GM23338 (cell line): Measurements from ENCODE around the gene VIPR1. TPM values are rescaled to one million over a fixed set of nuclear protein-coding genes. Genes with fewer than 3 reads are reported as not detected.

Source experiments
- ATAC-seq: fragments of 200-7000 bp; cut with Tn5 transposase; 3 replicates; pipeline ENCODE4 v1.9.1; 2020
- DNase-seq: peaks from one replicate; pipeline ENCODE4 v3.0.0-alpha.2; 2015; ENCODE audit warnings: low spot score
- H2AFZ ChIP-seq: fragments of 200-600 bp; sonication (generic); 2 replicates; pipeline ENCODE4 v1.8.0; 2016; ENCODE audit warnings: antibody characterized with exemption, mild to moderate bottlenecking, moderate library complexity
- H3F3A ChIP-seq: fragments of 200-600 bp; sonication (generic); replicated peaks from 2 replicates; pipeline ENCODE4 v1.8.0; 2017; ENCODE audit warnings: antibody characterized with exemption, mixed run types, low read depth
- H3K27ac ChIP-seq: fragments of 200-600 bp; sonication (generic); 2 replicates; pipeline ENCODE4 v1.6.1; 2016; ENCODE audit warnings: low read depth
- H3K27me3 ChIP-seq: fragments of 200-600 bp; sonication (generic); 2 replicates; pipeline ENCODE4 v1.8.0; 2016; ENCODE audit warnings: mild to moderate bottlenecking, mixed run types, moderate library complexity; ENCODE audit not compliant: insufficient read depth
- H3K36me3 ChIP-seq: fragments of 200-600 bp; sonication (generic); 2 replicates; pipeline ENCODE4 v1.8.0; 2016; ENCODE audit warnings: mild to moderate bottlenecking; ENCODE audit not compliant: insufficient read depth
- H3K4me1 ChIP-seq: fragments of 200-600 bp; sonication (generic); 2 replicates; pipeline ENCODE4 v1.8.0; 2016; ENCODE audit warnings: mild to moderate bottlenecking, moderate library complexity; ENCODE audit not compliant: insufficient read depth
- H3K4me2 ChIP-seq: fragments of 200-600 bp; sonication (generic); 2 replicates; pipeline ENCODE4 v1.7.1; 2017; ENCODE audit warnings: mixed run types
- H3K4me3 ChIP-seq: fragments of 200-600 bp; sonication (generic); 2 replicates; pipeline ENCODE4 v1.6.1; 2016; ENCODE audit warnings: mixed run types
- H3K79me2 ChIP-seq: fragments of 200-600 bp; sonication (generic); replicated peaks from 2 replicates; pipeline ENCODE4 v1.8.0; 2017; ENCODE audit warnings: mild to moderate bottlenecking; ENCODE audit not compliant: insufficient read depth
- H3K9me2 ChIP-seq: fragments of 200-600 bp; sonication (generic); 2 replicates; pipeline ENCODE4 v1.8.0; 2017; ENCODE audit not compliant: insufficient read depth
- H4K20me1 ChIP-seq: fragments of 200-600 bp; sonication (generic); replicated peaks from 2 replicates; pipeline ENCODE4 v1.8.0; 2017; ENCODE audit warnings: mild to moderate bottlenecking; ENCODE audit not compliant: insufficient read depth
- H3K27ac Mint-ChIP-seq: 2 replicates; pipeline ENCODE4 v1.8.0; 2020; ENCODE audit warnings: inconsistent platforms, mild to moderate bottlenecking, moderate library complexity, mixed read lengths
- H3K27me3 Mint-ChIP-seq: 3 replicates; pipeline ENCODE4 v1.8.0; 2022; ENCODE audit warnings: low read depth, mild to moderate bottlenecking, moderate library complexity, mixed read lengths, inconsistent platforms; ENCODE audit not compliant: insufficient read depth, poor library complexity
- H3K36me3 Mint-ChIP-seq: 3 replicates; pipeline ENCODE4 v1.8.0; 2021; ENCODE audit warnings: low read depth, mild to moderate bottlenecking, inconsistent platforms, moderate library complexity, mixed read lengths
- H3K4me1 Mint-ChIP-seq: 3 replicates; pipeline ENCODE4 v1.8.0; 2020; ENCODE audit warnings: mild to moderate bottlenecking, inconsistent platforms, mixed read lengths
- H3K4me3 Mint-ChIP-seq: 3 replicates; pipeline ENCODE4 v1.8.0; 2021; ENCODE audit warnings: moderate library complexity, mild to moderate bottlenecking, inconsistent platforms, mixed read lengths
- H3K9me3 Mint-ChIP-seq: 3 replicates; pipeline ENCODE4 v1.8.0; 2020; ENCODE audit warnings: moderate library complexity, mild to moderate bottlenecking, inconsistent platforms, mixed read lengths
- CREB1 ChIP-seq: fragments of 250-450 bp; sonication (Bioruptor Pico); IDR thresholded peaks from 2 replicates; pipeline ENCODE4 v1.5.0; 2020; ENCODE audit warnings: low read depth, mild to moderate bottlenecking, moderate library complexity
- CTCF ChIP-seq, 2 experiments: fragments of 200-600 bp in 1 of 2; sonication (generic) in 1 of 2; conservative IDR thresholded peaks; 2 replicates each; pipeline versions ENCODE4 v1.5.1 to v1.6.1; 2016 to 2017; ENCODE audit warnings: antibody characterized with exemption in 2 of 2, low read depth in 2 of 2, mild to moderate bottlenecking in 2 of 2, moderate library complexity in 1 of 2
- ETS1 ChIP-seq: IDR thresholded peaks from 2 replicates; pipeline ENCODE4 v1.6.1; 2016; ENCODE audit warnings: antibody characterized with exemption
- EZH2 ChIP-seq: fragments of 200-600 bp; sonication (generic); IDR thresholded peaks from one replicate; pipeline ENCODE4 v1.8.0; 2017; ENCODE audit warnings: antibody characterized with exemption, mild to moderate bottlenecking, low read depth; ENCODE audit not compliant: unreplicated experiment
- EZH2phosphoT487 ChIP-seq: fragments of 200-600 bp; sonication (generic); IDR thresholded peaks from one replicate; pipeline ENCODE4 v1.8.1; 2018; ENCODE audit warnings: antibody characterized with exemption; ENCODE audit not compliant: unreplicated experiment
- JUNB ChIP-seq: IDR thresholded peaks from one replicate; pipeline ENCODE4 v1.6.1; 2016; ENCODE audit warnings: antibody characterized with exemption; ENCODE audit not compliant: unreplicated experiment
- NANOG ChIP-seq: IDR thresholded peaks from 2 replicates; pipeline ENCODE4 v1.6.1; 2016; ENCODE audit warnings: antibody characterized with exemption, borderline replicate concordance
- POLR2AphosphoS5 ChIP-seq: IDR thresholded peaks from 2 replicates; pipeline ENCODE4 v1.6.1; 2016; ENCODE audit warnings: antibody characterized with exemption, low read depth
- REST ChIP-seq: IDR thresholded peaks from one replicate; pipeline ENCODE4 v1.6.1; 2018; ENCODE audit warnings: antibody characterized with exemption; ENCODE audit not compliant: unreplicated experiment
- STAT1 ChIP-seq: IDR thresholded peaks from one replicate; pipeline ENCODE4 v1.6.1; 2016; ENCODE audit warnings: antibody characterized with exemption; ENCODE audit not compliant: unreplicated experiment
- ZNF114 ChIP-seq: fragments of 250-450 bp; sonication (Bioruptor Pico); IDR thresholded peaks from 2 replicates; pipeline ENCODE4 v1.5.0; 2020; ENCODE audit warnings: mild to moderate bottlenecking, moderate library complexity
- ZNF331 ChIP-seq: fragments of 250-450 bp; sonication (Bioruptor Pico); IDR thresholded peaks from 2 replicates; pipeline ENCODE4 v1.5.0; 2020; ENCODE audit warnings: low read depth, mild to moderate bottlenecking, moderate library complexity
- ZNF462 ChIP-seq: fragments of 250-450 bp; sonication (Bioruptor Pico); IDR thresholded peaks from 2 replicates; pipeline ENCODE4 v1.5.0; 2020; ENCODE audit warnings: mild to moderate bottlenecking, moderate library complexity
- polyA plus RNA-seq: library from polyadenylated mRNA; unstranded; fragments of >200 nt; fragmentation: Nextera tagmentation; extraction: Ambion mirVana; gene quantifications from 2 replicates; pipeline ENCODE4 v1.2.1, GENCODE V29; 2016
- total RNA-seq: library from RNA; depleted of rRNA; stranded (reverse); fragments of >200 nt; shearing (Covaris generic); gene quantifications from 2 replicates; pipeline ENCODE4 v1.2.3, GENCODE V29; 2014

Gene VIPR1
- total and polyA plus RNA-seq, 2 experiments from 2014 or later: 6.3 to 19.3 TPM

GRCh38 chr3:42556089-42556632 lies 53.7 kb downstream of the VIPR1 start:
- Histone ChIP-seq H4K20me1 (no peaks in the 10 kb centered on the region; the same call in 1 of the 2 replicates), H3K27me3 (no peaks in the 10 kb centered on the region), H2AFZ (no peak overlapping the region), H3K27ac (no peak overlapping the region), H3K4me3 (no peak overlapping the region), H3K4me1 (no peaks in the 10 kb centered on the region), H3K4me2 (no peak overlapping the region), H3F3A (no peaks in the 10 kb centered on the region), H3K79me2 (no peaks in the 10 kb centered on the region), H3K36me3 (peaks cover 24% of the 10 kb centered on the region), H3K9me2 (no peaks in the 10 kb centered on the region)
- ATAC-seq (no peak), DNase-seq (no peak)
- no peaks in the 10 kb centered on the region for H3K4me1 Mint-ChIP-seq
- no peak overlapping the region for H3K4me3 Mint-ChIP-seq
- TF ChIP-seq REST: no peak
- TF ChIP-seq POLR2AphosphoS5: no peak
- TF ChIP-seq CREB1 (CRISPR knock-in tag): no peak
- no peak for TF ChIP-seq CTCF (conservative IDR thresholded peaks at IDR 0.05; ENCODE audit: low read depth in 2 of 2)
- no peak for TF ChIP-seq EZH2phosphoT487
- TF ChIP-seq NANOG: no peak
- TF ChIP-seq EZH2: no peak
- TF ChIP-seq JUNB: no peak
- TF ChIP-seq STAT1: no peak
- TF ChIP-seq ZNF331 (CRISPR knock-in tag): no peak
- TF ChIP-seq ZNF114 (CRISPR knock-in tag): no peak
- TF ChIP-seq ZNF462 (CRISPR knock-in tag): no peak
- no peak for TF ChIP-seq ETS1
- no peaks in the 10 kb centered on the region for H3K9me3 Mint-ChIP-seq
- no peaks in the 10 kb centered on the region for H3K27me3 Mint-ChIP-seq
- peaks cover 63% of the 10 kb centered on the region for H3K36me3 Mint-ChIP-seq
- H3K27ac Mint-ChIP-seq: no peak overlapping the region
